NCI-H2227 treated with DMSO at 0.1 percent for 48 hours (cell line): ENCODE measurements around the gene PPP1R12B.
"Not testable (repeated sequence)": the region's sequence is repeated elsewhere in the genome, so short reads cannot be mapped to it uniquely, and the experiment has no call there.

Experiments used
- DNase-seq: peaks from one replicate; lab custom pipeline; 2025; lab: John Stamatoyannopoulos, UW

Gene PPP1R12B

GRCh38 chr1:202343652-202344349, 4.7 kb upstream of the PPP1R12B start:
- peak; percentile 64 for DNase-seq

DNA sequence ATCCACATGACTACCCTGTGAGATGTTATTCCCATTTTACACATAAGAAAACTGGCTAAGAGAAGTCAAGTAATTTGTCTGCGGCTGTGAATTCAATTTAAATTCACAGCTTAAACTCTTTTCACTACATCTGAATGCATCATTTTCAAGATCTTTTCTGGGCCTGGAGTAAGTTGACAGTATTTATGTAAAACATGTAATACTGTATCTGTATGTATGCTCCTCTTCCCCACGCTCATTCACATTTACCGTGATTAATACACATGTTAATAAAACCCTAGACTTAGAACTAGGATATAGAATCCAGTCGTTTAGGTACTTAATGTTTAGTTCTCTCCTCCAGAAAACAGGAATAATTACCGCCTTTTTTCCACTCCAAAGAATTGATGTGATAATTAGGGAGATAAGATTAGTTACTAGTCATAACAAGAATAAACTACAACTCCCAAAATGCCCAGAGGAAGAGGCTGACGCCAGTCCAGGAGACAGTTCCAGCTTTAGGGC, 442 bp upstream of the PPP1R12B start:
- DNase-seq = no peak

GRCh38 chr1:202349206-202349928, 868 bp downstream of the PPP1R12B start:
- peak; percentile 30 for DNase-seq

DNA sequence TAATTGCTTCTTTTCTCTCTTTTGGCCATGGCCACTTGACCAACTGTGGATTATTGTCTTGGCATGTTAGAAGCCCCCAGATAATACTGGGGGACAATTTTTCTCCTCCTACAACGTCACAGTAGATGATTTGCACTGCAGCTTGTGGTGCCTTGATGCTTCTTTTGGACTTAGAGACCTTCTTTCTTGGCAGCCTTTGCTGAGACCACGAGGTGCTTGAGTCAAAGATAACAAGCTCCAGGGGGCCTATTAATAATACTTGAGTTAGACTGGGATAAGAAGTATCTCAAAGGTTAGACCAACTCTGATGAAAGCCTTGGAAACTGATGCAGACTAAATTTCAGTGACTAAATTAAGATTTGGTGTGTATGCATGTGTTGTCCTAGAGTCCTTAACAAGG, 3.2 kb downstream of the PPP1R12B start:
- DNase-seq = no peak

DNA sequence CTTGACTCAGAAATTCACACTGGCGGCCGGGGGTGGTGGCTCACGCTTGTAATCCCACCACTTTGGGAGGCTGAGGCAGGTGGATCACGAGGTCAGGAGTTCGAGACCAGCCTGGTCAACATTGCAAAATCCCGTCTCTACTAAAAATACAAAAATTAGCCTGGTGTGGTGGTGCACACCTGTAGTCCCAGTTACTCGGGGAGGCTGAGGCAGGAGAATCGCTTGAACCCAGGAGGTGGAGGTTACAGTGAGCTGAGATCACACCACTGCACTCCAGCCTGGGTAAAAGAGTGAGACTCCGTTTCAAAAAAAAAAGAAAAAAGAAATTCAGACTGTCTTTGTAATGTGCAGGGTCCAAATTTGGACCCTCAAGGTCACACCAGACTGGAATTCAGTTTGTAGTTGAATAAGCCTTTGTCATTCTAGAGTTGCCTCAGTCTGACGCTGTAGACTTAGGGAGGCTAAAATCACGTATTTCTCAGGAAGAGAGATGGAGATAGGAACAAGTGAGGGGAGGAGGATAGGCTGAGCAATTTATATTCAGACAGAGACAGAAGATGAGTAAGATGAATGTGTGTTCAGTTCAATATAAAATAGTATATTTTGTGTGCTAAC, 4.2 kb downstream of the PPP1R12B start:
- DNase-seq = not testable (repeated sequence)

- DNase-seq = no peak
Measured at GRCh38 chr1:202355944-202356553, 7.5 kb downstream of the PPP1R12B start.

DNA sequence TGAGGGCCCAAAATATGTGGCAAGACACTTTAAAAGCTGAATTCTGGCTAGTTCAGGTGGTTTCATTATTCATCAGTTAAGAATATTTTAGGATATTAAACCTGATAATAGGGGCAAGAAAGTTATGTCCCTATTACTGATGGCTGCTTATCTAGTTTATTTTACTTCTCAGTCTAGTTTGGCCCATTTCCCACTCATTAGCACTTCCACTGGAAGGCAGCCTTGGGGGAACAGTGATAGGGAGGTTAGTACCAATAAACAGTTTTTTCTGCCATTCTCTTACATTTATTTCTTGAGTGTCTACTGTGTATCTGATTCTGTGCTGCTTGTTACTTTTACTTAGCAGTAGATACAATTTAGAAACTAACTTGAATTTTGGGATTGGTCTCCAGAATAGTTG, 9.0 kb downstream of the PPP1R12B start:
- no peak for DNase-seq

DNA sequence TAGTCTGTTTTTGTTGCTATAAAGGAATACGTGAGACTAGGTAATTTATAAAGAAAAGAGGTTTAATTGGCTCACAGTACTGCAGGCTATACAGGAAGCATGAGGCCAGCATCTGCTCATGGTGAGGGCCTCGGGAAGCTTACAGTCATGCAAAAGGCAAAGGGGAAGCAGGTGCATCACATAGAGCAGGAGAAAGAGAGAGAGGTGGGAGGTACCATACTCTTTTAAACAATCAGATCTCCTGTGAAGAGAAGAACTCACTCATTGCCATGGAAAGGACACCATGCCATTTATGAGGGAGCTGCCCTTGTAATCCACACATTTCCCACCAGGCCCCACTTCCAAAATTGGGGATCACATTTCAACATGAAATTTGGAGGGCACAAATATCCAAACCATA, 12.7 kb downstream of the PPP1R12B start:
- no peak for DNase-seq

DNA sequence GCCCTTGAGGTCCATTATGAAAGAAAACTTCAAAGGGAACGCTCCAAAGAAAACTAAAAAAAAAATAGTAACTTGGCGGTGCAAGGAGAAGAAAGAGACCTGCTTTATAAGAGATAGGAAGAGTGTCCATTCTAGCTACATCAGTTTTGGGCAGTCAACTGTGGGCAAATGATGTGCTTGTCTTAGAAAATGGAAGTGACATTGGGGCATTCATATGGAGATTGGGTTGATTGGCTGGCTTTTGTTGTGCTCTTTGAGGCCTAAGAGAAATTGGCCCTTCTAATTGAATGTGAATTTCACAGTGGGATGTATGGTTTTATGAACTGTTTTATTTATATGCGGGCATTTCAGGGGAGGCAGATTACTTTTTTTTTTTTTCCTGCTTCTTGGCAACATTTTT, 13.2 kb downstream of the PPP1R12B start:
- no peak for DNase-seq

DNA sequence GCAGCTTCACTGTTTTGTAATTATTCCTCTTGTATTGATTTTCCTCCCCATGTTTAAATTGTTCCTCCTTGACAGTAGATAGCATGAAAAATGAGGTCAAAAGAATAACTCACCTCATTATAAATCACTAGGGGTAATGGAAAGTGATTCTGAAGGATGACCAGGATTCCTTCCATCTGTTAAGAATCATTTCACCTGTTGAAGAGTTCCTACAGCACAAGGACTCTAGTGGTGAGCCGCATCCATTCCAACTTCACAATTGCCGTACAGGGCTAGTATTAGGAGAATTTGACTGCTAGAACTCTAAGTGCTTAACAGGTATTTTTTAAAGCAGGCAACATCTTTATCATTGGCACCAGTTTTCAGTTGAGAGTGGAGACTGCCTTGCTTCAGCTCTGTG, 13.7 kb downstream of the PPP1R12B start:
- peak; percentile 66 for DNase-seq

GRCh38 chr1:202365092-202365815, 16.8 kb downstream of the PPP1R12B start:
- no peak for DNase-seq

GRCh38 chr1:202367271-202367670, 18.8 kb downstream of the PPP1R12B start:
- DNase-seq = no peak

DNA sequence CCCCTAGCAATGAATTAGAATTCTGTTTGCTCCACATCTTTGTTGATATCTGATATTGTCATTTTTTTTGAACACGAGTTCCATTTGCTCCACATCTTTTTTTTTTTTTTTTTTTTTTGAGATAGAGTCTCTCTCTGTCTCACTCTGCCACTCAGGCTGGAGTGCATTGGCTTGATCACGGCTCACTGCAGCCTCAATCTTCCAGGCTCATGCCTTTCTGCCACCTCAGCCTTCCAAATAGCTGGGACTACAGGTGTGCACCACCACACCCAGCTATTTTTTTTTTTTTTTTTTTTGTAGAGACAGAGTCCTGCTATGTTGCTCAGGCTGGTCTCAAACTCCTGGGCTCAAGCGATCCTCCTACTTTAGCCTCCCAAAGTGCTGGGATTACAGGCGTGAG, 22.4 kb downstream of the PPP1R12B start:
- not testable (repeated sequence) for DNase-seq

- DNase-seq = no peak
Measured at GRCh38 chr1:202374099-202374498, 25.6 kb downstream of the PPP1R12B start.

GRCh38 chr1:202375175-202375574, 26.7 kb downstream of the PPP1R12B start:
- DNase-seq = not testable (repeated sequence)

DNA sequence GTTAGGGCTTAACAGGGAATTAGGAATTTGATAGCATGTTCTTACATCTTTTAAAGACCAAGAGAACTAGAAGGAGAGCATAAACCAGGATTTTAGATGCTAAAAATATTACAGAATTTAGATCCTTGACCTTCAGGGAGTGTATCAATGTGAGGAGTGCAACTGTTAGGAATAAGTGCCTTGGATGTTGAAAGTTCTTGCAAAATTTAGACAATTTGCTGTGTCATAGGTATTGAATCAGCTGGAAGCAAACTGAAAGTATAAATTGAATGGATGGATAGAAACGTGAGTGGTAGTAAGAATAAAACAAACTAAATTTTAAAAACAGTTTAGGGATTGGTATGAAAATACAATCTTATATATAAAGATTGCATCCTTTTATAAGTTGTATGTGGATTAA, 27.7 kb downstream of the PPP1R12B start:
- no peak for DNase-seq

- not testable (repeated sequence) for DNase-seq
Measured at GRCh38 chr1:202379884-202380529, 31.5 kb downstream of the PPP1R12B start.

GRCh38 chr1:202380535-202380934, 32.0 kb downstream of the PPP1R12B start:
- DNase-seq = not testable (repeated sequence)

DNA sequence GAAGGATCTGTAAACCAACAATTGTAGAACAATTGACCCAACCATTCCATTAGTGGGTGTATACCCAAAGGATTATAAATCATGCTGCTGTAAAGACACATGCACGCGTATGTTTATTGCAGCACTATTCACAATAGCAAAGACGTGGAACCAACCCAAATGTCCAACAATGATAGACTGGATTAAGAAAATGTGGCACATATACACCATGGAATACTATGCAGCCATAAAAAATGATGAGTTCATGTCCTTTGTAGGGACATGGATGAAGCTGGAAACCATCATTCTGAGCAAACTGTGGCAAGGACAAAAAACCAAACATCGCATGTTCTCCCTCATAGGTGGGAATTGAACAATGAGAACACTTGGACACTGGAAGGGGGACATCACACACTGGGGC, 33.4 kb downstream of the PPP1R12B start:
- DNase-seq = not testable (repeated sequence)

DNA sequence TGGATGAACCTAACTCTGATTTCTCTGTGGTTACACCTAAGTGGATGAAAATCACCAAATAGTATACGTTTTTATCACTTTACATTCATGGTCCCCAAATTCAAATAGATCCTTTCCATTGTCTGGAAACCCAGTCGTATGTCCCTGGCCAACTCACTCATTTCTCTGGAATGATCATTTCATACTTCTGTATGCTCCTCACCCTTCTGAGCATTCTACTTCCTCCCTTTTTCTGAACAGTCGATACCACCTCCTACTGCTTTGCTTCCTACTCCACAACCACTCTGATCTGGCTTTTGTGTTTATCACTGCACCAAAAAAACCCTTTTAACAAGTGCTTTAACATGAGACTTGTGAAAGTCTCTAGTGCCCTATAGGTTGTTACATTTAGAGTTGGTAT, 47.3 kb downstream of the PPP1R12B start:
- not testable (repeated sequence) for DNase-seq

DNA sequence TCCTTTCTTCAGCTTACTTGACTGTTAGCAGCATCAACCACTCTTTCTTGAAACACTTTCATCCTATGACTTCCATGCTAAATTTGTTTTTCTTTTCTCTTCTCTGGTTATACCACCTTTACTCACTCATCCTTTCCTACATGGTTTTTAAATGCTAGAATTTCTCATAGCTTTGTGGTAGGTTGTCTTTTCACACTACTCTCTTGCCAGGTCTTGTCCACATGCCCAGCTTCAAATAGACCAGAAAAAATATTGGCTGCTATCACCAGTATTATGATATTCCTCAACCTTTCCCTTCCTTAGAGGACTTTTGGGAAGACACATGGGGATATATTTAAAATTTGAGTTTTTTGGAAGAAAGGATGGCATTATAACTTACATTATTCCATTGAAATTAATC, 48.8 kb downstream of the PPP1R12B start:
- no peak for DNase-seq
